Measurements from ENCODE around the gene CSMD2. TPM values are rescaled to one million over a fixed set of nuclear protein-coding genes. Genes with fewer than 3 reads are reported as not detected.

The CSMD2 gene
- total RNA-seq, 1 experiment from 2014 or later: 2.8 TPM

DNA sequence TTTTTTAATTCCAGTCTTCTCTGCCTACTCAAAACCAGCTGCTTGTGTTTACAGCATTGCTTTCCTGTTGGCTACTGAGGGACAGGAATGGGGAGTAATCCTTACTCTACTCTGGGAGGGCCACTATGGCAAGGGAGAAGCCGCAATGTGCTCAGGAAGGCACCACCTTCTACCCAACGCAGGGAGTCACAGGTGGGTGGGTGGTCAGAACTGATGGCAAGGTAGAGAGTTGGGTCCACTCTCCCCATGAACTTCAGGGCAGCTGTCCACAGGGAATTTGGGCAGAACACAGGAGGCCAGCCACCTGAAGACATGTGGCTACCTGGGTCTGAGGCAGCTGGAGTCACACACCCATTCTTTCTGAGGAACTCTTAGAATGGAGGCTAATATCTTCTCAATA is 341.6 kb downstream of the CSMD2 start:
- no peaks in the 10 kb centered on the region for H3K4me1 ChIP-seq (ENCODE audit: insufficient read depth, low read length, poor library complexity, severe bottlenecking)
- H3K36me3 ChIP-seq (ENCODE audit: insufficient read depth, low read length, poor library complexity, severe bottlenecking): no peaks in the 10 kb centered on the region
- no peak overlapping the region for H3K27ac ChIP-seq (ENCODE audit: low read depth, low read length, poor library complexity, severe bottlenecking)
- DNase-seq (ENCODE audit: low spot score): no peak
- H3K27me3 ChIP-seq (replicated peaks; ENCODE audit: insufficient read depth, low read depth, low read length, poor library complexity): no peaks in the 10 kb centered on the region
- no peak overlapping the region for H3K4me3 ChIP-seq (ENCODE audit: low read depth, low read length, poor library complexity, severe bottlenecking)
- H3K9me3 ChIP-seq (ENCODE audit: low read depth, low read length, poor library complexity, severe bottlenecking): no peaks in the 10 kb centered on the region
- no TSS peak for BruUV-seq (replicated peaks)
- TF ChIP-seq EZH2 (IDR thresholded peaks at IDR 0.05; ENCODE audit: borderline replicate concordance, low read depth, low read length, poor library complexity, severe bottlenecking): no peak
- TF ChIP-seq, protein P1, sequence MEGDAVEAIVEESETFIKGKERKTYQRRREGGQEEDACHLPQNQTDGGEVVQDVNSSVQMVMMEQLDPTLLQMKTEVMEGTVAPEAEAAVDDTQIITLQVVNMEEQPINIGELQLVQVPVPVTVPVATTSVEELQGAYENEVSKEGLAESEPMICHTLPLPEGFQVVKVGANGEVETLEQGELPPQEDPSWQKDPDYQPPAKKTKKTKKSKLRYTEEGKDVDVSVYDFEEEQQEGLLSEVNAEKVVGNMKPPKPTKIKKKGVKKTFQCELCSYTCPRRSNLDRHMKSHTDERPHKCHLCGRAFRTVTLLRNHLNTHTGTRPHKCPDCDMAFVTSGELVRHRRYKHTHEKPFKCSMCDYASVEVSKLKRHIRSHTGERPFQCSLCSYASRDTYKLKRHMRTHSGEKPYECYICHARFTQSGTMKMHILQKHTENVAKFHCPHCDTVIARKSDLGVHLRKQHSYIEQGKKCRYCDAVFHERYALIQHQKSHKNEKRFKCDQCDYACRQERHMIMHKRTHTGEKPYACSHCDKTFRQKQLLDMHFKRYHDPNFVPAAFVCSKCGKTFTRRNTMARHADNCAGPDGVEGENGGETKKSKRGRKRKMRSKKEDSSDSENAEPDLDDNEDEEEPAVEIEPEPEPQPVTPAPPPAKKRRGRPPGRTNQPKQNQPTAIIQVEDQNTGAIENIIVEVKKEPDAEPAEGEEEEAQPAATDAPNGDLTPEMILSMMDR (conservative IDR thresholded peaks at IDR 0.05; ENCODE audit: low read depth, low read length): no peak
- intact Hi-C loops (cut with micrococcal nuclease; ENCODE audit: unreplicated experiment): no loop called here
- POLR2A ChIA-PET (ENCODE audit: low non-redundant PET): no interaction called here
- CTCF ChIA-PET: no interaction called here

DNA sequence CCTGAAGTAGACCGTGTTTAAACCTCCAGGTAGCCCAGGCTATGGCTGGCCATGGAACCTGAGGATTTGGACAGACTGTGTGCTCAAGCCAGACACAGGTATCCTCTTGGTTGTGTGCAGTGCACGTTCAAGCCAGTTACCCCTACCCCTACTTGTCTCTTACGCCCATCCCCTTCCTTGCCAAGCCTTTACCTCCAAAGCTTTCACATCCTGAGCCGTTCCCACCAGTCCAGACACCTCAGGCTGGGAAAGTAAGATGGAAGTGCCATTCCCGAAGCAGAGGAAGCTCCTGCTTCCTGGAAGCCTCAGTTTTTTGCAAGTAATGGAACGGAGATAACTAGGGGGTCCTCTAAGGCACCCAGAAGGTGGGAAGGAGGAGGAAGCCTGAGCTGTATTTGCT is 342.6 kb downstream of the CSMD2 start:
- Histone ChIP-seq H3K4me1 (ENCODE audit: insufficient read depth, low read length, poor library complexity, severe bottlenecking) (no peaks in the 10 kb centered on the region), H3K27ac (ENCODE audit: low read depth, low read length, poor library complexity, severe bottlenecking) (no peak overlapping the region), H3K27me3 (replicated peaks; ENCODE audit: insufficient read depth, low read depth, low read length, poor library complexity) (no peaks in the 10 kb centered on the region), H3K4me3 (ENCODE audit: low read depth, low read length, poor library complexity, severe bottlenecking) (no peak overlapping the region), H3K36me3 (ENCODE audit: insufficient read depth, low read length, poor library complexity, severe bottlenecking) (no peaks in the 10 kb centered on the region), H3K9me3 (ENCODE audit: low read depth, low read length, poor library complexity, severe bottlenecking) (no peaks in the 10 kb centered on the region)
- ChIA-PET CTCF (no interaction called here), POLR2A (ENCODE audit: low non-redundant PET) (no interaction called here)
- DNase-seq (ENCODE audit: low spot score): no peak
- BruUV-seq (replicated peaks): no TSS peak
- no peak for TF ChIP-seq EZH2 (IDR thresholded peaks at IDR 0.05; ENCODE audit: borderline replicate concordance, low read depth, low read length, poor library complexity, severe bottlenecking)
- TF ChIP-seq, protein P1 (conservative IDR thresholded peaks at IDR 0.05; ENCODE audit: low read depth, low read length): no peak
- intact Hi-C loops (cut with micrococcal nuclease; ENCODE audit: unreplicated experiment): no loop called here

DNA sequence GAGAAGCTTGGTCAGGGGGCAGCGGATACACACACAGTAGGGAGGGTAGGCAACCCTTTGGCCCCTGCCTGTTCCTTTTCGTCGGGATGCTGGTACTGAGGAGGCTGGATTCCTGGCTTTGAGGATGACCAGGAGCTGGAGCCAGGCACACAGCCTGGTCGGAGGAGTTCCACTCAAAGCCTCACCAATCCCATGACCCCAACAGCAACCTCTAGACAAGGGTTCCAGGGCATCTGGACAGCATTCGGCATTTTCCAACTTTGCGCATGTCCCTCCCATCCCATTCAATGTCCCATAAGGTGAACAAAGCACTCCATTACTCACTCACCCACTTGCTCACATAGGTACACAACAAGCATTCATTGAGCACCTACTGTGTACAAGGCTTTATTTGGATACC is 343.7 kb downstream of the CSMD2 start:
- no TSS peak for BruUV-seq (replicated peaks)
- Histone ChIP-seq H3K27ac (ENCODE audit: low read depth, low read length, poor library complexity, severe bottlenecking) (no peak overlapping the region), H3K36me3 (ENCODE audit: insufficient read depth, low read length, poor library complexity, severe bottlenecking) (no peaks in the 10 kb centered on the region), H3K9me3 (ENCODE audit: low read depth, low read length, poor library complexity, severe bottlenecking) (no peaks in the 10 kb centered on the region), H3K4me1 (ENCODE audit: insufficient read depth, low read length, poor library complexity, severe bottlenecking) (no peaks in the 10 kb centered on the region), H3K4me3 (ENCODE audit: low read depth, low read length, poor library complexity, severe bottlenecking) (no peak overlapping the region), H3K27me3 (replicated peaks; ENCODE audit: insufficient read depth, low read depth, low read length, poor library complexity) (peaks cover under 1% of the 10 kb centered on the region)
- POLR2A ChIA-PET (ENCODE audit: low non-redundant PET): no interaction called here
- CTCF ChIA-PET: interaction anchor here (0.6 kb wide), 1 partner anchor 166 kb away, joined by 3 read pairs; no protein-coding TSS in a partner anchor
- intact Hi-C loops (cut with micrococcal nuclease; ENCODE audit: unreplicated experiment): no loop called here
- TF ChIP-seq, protein P1 (conservative IDR thresholded peaks at IDR 0.05; ENCODE audit: low read depth, low read length): no peak
- TF ChIP-seq EZH2 (IDR thresholded peaks at IDR 0.05; ENCODE audit: borderline replicate concordance, low read depth, low read length, poor library complexity, severe bottlenecking): no peak
- DNase-seq (ENCODE audit: low spot score): no peak
